GM12878 (cell line): ENCODE results near the gene ROM1. TPM values are rescaled to one million over a fixed set of nuclear protein-coding genes. Genes with fewer than 3 reads are reported as not detected.
A peak's percentile ranks its signal among the peaks of the same experiment; 100 is the strongest.

Experiments
- CHD1 ChIP-seq: IDR thresholded peaks from 2 replicates; pipeline ENCODE4 v1.6.1; 2012; ENCODE audit warnings: low read depth, low read length, improper control_type of control experiment
- CREB1 ChIP-seq: IDR thresholded peaks from 2 replicates; pipeline ENCODE4 v1.6.1; 2012; ENCODE audit warnings: low read depth, mild to moderate bottlenecking, inconsistent platforms
- DPF2 ChIP-seq: fragments of 450-650 bp; IDR thresholded peaks from 2 replicates; pipeline ENCODE4 v1.6.1; 2017; ENCODE audit warnings: mild to moderate bottlenecking
- EGR1 ChIP-seq, 2 experiments: IDR thresholded peaks; 1 replicate in 1 of 2; 2 replicates in 1 of 2; pipeline ENCODE4 v1.6.1; 2011 to 2012; ENCODE audit warnings: low read depth in 2 of 2, low read length in 2 of 2, borderline replicate concordance in 1 of 2, mild to moderate bottlenecking in 1 of 2, moderate library complexity in 1 of 2
- FOXM1 ChIP-seq: IDR thresholded peaks from 2 replicates; pipeline ENCODE4 v1.6.1; 2012; ENCODE audit warnings: low read depth, mild to moderate bottlenecking, inconsistent platforms, low read length, moderate library complexity
- HDGF ChIP-seq: fragments of 450-650 bp; IDR thresholded peaks from 2 replicates; pipeline ENCODE4 v1.6.1; 2016; ENCODE audit warnings: antibody characterized with exemption
- MTA2 ChIP-seq: fragments of 450-650 bp; IDR thresholded peaks from 2 replicates; pipeline ENCODE4 v1.6.1; 2016; ENCODE audit warnings: low read depth, mild to moderate bottlenecking, moderate library complexity
- NFXL1 ChIP-seq: fragments of 450-650 bp; IDR thresholded peaks from 2 replicates; pipeline ENCODE4 v1.6.1; 2017; ENCODE audit warnings: antibody characterized with exemption, mild to moderate bottlenecking, borderline replicate concordance
- NR2F1 ChIP-seq: fragments of 450-650 bp; conservative IDR thresholded peaks from 2 replicates; pipeline ENCODE4 v1.6.1; 2017; ENCODE audit warnings: mild to moderate bottlenecking
- POLR2AphosphoS5 ChIP-seq: IDR thresholded peaks from 2 replicates; pipeline ENCODE4 v1.6.1; 2011; ENCODE audit warnings: mild to moderate bottlenecking, low read length, inconsistent platforms
- POU2F2 ChIP-seq: IDR thresholded peaks from 3 replicates; pipeline ENCODE4 v1.6.1; 2011; ENCODE audit warnings: low read depth, mild to moderate bottlenecking, low read length, borderline replicate concordance
- SIX5 ChIP-seq: IDR thresholded peaks from 2 replicates; pipeline ENCODE4 v1.6.1; 2011; ENCODE audit warnings: mild to moderate bottlenecking, low read depth, low read length, moderate library complexity; ENCODE audit not compliant: severe bottlenecking
- SUPT20H ChIP-seq: IDR thresholded peaks from 2 replicates; pipeline ENCODE4 v1.6.1; 2011; ENCODE audit warnings: low read depth, mild to moderate bottlenecking, low read length, moderate library complexity, borderline replicate concordance; ENCODE audit not compliant: control insufficient read depth
- TAF1 ChIP-seq: IDR thresholded peaks from 2 replicates; pipeline ENCODE4 v1.6.1; 2011; ENCODE audit warnings: mild to moderate bottlenecking, low read depth, low read length, borderline replicate concordance
- polyA plus RNA-seq, 11 experiments: library from polyadenylated mRNA; depleted of rRNA in 4 of 11; unstranded in 6 of 11; stranded (reverse) in 5 of 11; fragments of >200 nt; fragmentation: Nextera tagmentation in 4 of 11; fragmentation: Illumina TruSeq in 1 of 11; extraction: Ambion mirVana in 4 of 11; extraction: Trizol in 1 of 11; gene quantifications; 1 replicate in 1 of 11; 2 replicates in 10 of 11; pipeline versions ENCODE4 v1.2.1 to v1.2.3, GENCODE V29; 2011 to 2016; ENCODE audit warnings: inconsistent platforms in 2 of 11, missing spikeins in 2 of 11, low read depth in 1 of 11
- total RNA-seq, 4 experiments: library from RNA; depleted of rRNA in 3 of 4; stranded (reverse); fragments of >200 nt in 3 of 4; fragmentation: Illumina TruSeq in 1 of 4; extraction: Trizol in 1 of 4; gene quantifications; 2 replicates each; pipeline versions ENCODE4 v1.2.1 to v1.2.3, GENCODE V29; 2013 to 2021
- TF ChIP-seq, protein P1 (sequence below): IDR thresholded peaks from 2 replicates; pipeline ENCODE4 v1.6.1; 2011; ENCODE audit warnings: borderline replicate concordance, low read depth, mild to moderate bottlenecking, moderate library complexity, mixed read lengths, low read length; ENCODE audit not compliant: insufficient read depth; ENCODE audit errors: extremely low read length
- TF ChIP-seq, protein P2 (sequence below): fragments of 450-650 bp; IDR thresholded peaks from 2 replicates; pipeline ENCODE4 v1.6.1; 2017; ENCODE audit warnings: mild to moderate bottlenecking, moderate library complexity
- TF ChIP-seq, protein P3 (sequence below): fragments of 450-650 bp; formaldehyde crosslinking; IDR thresholded peaks from 2 replicates; pipeline ENCODE4 v1.4.0; 2020; ENCODE audit warnings: mild to moderate bottlenecking, moderate library complexity
- TF ChIP-seq, protein P4 (sequence below): fragments of 450-650 bp; IDR thresholded peaks from 2 replicates; pipeline ENCODE4 v1.6.1; 2017; ENCODE audit warnings: low read depth, mild to moderate bottlenecking, moderate library complexity

The ROM1 gene
- total and polyA plus RNA-seq, 10 of the 15 experiments (the other 5 are each of a cell fraction or from before 2014, with no cell fraction given) = 0.42 to 3.0 (median 1.1) TPM

DNA sequence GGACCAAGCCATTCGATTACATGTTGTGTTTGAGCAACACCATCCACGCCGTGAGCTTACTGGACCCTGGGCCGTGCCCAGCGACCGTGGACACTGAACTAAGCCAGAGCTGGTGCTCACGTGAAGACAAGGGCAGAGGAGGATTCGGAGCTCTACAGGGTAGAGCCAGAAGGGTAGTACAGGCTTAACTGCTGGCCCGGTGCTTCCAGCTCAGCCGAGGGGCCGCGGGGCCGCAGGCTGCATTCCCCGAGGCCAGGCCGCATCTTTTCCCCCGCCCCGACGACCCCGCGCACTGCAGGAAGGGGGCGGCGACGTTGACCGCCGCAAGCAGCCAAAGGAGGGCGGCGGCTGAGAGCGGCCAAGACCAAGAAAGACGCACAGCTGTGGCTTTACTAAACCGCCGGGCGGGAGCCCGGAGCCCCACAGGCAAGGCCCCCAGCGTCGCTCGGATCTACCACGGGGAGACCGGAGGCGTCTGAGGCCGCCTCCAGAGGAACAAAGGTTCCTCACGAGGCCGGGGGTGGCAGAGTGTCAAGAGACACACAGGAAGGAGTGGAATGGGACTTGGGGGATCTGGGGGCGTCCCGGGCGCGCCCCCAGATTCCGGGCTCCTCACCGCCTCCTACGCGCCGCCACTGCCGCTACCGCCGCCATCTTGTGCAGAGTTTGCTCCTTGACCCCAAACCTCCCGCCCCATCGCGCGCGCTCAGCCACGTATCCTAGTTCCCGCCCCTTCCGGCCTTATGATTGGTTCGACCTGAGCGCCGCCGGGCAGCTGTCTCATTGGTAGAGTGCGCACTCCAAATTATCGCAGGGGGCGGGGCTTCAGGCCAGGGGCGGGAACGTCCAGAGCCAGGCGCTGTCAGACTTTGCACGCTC, 33.1 kb downstream of the ROM1 start, which contains the start of gene GANAB (continued):
- TF ChIP-seq DPF2 (peak; percentile 71), CREB1 (peak; percentile 94), FOXM1 (no peak), POU2F2 (peak; percentile 79; the same call in 2 of the 3 replicates), SUPT20H (no peak), HDGF (0 out of 2 replicates have a peak, but pooled peaks have one; percentile 39), NFXL1 (no peak), TAF1 (peak; percentile 94), NR2F1 (peak; percentile 97), EGR1 (IDR thresholded peaks at IDR 0.05; ENCODE audit: borderline replicate concordance in 1 of 2, low read depth in 2 of 2, low read length in 2 of 2) (peak in 1 of 2 experiments; percentile 93; a peak in 2 of 3 replicates), POLR2AphosphoS5 (peak; percentile 92), CHD1 (0 out of 2 replicates have a peak, but pooled peaks have one; percentile 51), SIX5 (no peak), MTA2 (peak; percentile 37; the same call in 1 of the 2 replicates)
- TF ChIP-seq, protein P1, sequence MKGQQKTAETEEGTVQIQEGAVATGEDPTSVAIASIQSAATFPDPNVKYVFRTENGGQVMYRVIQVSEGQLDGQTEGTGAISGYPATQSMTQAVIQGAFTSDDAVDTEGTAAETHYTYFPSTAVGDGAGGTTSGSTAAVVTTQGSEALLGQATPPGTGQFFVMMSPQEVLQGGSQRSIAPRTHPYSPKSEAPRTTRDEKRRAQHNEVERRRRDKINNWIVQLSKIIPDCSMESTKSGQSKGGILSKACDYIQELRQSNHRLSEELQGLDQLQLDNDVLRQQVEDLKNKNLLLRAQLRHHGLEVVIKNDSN = no peak
- TF ChIP-seq, protein P2, sequence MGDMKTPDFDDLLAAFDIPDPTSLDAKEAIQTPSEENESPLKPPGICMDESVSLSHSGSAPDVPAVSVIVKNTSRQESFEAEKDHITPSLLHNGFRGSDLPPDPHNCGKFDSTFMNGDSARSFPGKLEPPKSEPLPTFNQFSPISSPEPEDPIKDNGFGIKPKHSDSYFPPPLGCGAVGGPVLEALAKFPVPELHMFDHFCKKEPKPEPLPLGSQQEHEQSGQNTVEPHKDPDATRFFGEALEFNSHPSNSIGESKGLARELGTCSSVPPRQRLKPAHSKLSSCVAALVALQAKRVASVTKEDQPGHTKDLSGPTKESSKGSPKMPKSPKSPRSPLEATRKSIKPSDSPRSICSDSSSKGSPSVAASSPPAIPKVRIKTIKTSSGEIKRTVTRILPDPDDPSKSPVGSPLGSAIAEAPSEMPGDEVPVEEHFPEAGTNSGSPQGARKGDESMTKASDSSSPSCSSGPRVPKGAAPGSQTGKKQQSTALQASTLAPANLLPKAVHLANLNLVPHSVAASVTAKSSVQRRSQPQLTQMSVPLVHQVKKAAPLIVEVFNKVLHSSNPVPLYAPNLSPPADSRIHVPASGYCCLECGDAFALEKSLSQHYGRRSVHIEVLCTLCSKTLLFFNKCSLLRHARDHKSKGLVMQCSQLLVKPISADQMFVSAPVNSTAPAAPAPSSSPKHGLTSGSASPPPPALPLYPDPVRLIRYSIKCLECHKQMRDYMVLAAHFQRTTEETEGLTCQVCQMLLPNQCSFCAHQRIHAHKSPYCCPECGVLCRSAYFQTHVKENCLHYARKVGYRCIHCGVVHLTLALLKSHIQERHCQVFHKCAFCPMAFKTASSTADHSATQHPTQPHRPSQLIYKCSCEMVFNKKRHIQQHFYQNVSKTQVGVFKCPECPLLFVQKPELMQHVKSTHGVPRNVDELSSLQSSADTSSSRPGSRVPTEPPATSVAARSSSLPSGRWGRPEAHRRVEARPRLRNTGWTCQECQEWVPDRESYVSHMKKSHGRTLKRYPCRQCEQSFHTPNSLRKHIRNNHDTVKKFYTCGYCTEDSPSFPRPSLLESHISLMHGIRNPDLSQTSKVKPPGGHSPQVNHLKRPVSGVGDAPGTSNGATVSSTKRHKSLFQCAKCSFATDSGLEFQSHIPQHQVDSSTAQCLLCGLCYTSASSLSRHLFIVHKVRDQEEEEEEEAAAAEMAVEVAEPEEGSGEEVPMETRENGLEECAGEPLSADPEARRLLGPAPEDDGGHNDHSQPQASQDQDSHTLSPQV = no peak
- TF ChIP-seq, protein P3, sequence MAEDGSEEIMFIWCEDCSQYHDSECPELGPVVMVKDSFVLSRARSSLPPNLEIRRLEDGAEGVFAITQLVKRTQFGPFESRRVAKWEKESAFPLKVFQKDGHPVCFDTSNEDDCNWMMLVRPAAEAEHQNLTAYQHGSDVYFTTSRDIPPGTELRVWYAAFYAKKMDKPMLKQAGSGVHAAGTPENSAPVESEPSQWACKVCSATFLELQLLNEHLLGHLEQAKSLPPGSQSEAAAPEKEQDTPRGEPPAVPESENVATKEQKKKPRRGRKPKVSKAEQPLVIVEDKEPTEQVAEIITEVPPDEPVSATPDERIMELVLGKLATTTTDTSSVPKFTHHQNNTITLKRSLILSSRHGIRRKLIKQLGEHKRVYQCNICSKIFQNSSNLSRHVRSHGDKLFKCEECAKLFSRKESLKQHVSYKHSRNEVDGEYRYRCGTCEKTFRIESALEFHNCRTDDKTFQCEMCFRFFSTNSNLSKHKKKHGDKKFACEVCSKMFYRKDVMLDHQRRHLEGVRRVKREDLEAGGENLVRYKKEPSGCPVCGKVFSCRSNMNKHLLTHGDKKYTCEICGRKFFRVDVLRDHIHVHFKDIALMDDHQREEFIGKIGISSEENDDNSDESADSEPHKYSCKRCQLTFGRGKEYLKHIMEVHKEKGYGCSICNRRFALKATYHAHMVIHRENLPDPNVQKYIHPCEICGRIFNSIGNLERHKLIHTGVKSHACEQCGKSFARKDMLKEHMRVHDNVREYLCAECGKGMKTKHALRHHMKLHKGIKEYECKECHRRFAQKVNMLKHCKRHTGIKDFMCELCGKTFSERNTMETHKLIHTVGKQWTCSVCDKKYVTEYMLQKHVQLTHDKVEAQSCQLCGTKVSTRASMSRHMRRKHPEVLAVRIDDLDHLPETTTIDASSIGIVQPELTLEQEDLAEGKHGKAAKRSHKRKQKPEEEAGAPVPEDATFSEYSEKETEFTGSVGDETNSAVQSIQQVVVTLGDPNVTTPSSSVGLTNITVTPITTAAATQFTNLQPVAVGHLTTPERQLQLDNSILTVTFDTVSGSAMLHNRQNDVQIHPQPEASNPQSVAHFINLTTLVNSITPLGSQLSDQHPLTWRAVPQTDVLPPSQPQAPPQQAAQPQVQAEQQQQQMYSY (CRISPR knock-in tag) = no peak
- TF ChIP-seq, protein P4, sequence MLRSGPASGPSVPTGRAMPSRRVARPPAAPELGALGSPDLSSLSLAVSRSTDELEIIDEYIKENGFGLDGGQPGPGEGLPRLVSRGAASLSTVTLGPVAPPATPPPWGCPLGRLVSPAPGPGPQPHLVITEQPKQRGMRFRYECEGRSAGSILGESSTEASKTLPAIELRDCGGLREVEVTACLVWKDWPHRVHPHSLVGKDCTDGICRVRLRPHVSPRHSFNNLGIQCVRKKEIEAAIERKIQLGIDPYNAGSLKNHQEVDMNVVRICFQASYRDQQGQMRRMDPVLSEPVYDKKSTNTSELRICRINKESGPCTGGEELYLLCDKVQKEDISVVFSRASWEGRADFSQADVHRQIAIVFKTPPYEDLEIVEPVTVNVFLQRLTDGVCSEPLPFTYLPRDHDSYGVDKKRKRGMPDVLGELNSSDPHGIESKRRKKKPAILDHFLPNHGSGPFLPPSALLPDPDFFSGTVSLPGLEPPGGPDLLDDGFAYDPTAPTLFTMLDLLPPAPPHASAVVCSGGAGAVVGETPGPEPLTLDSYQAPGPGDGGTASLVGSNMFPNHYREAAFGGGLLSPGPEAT = peak; percentile 84
